HG02981 (cell line): ENCODE results near the gene TREM2.
"Not testable (repeated sequence)": the region's sequence is repeated elsewhere in the genome, so short reads cannot be mapped to it uniquely, and the experiment has no call there.

Experiments
- ATAC-seq: cut with Tn5 transposase; IDR thresholded peaks from one replicate; pipeline ENCODE4 v1.9.1; 2021; ENCODE audit warnings: mild to moderate bottlenecking, moderate library complexity; ENCODE audit not compliant: unreplicated experiment

TREM2 gene

DNA sequence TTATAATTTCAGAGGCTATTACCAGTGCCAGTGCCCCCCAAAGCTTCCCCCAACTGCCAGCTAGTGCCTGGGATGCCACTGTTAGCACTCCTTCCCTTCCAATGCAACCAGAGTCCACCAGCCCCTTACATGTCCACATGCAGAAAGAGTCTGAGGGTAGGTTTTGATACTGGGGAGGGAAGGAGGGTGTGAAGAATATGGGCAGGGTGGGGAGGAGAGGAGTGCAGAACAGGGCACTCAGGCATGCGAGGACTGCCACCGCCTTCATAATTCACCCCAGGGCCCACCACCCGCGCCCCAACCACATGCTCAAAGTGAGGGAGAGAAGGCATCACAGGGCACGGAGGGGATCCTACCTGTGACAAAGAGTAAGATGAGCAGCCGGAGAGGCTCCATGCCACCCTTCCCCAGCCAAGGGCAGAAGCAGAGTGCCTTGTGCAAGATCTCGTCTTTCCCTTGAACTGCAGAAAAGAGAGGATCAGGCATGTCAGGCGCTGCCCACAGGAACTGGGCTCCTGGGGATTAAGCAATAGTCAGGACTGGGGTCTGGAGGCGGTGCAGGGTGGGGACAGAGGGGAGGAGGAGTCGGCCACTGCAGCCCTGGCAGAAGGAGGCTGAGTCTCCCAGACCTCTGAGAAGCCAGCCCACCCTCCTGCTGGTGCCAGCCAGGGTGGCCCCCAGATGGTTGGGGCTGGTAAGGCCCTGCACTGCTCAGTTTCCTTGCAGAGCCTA is at the start of gene TREM2:
TREM2 (minus strand) TSS at position 430 of the 732 bp plus-strand sequence; CDS start at position 396, 34 bp downstream.
- no peak for ATAC-seq

GRCh38 chr6:41209547-41210320 is 46.8 kb upstream of the TREM2 start:
- ATAC-seq: no peak

- no peak for ATAC-seq
Measured at GRCh38 chr6:41208439-41209106, 45.7 kb upstream of the TREM2 start.

GRCh38 chr6:41204156-41204555 is 41.2 kb upstream of the TREM2 start:
- no peak for ATAC-seq

GRCh38 chr6:41201764-41202173 is 38.9 kb upstream of the TREM2 start:
- ATAC-seq: no peak

GRCh38 chr6:41200901-41201763 is 38.2 kb upstream of the TREM2 start, which contains the start of gene TREML2:
TSS of gene TREML2 (minus strand) at chr6:41201149. CDS start at chr6:41201008, 141 bp downstream.
- peak; percentile 32 for ATAC-seq

- peak; percentile 34 for ATAC-seq
Measured at GRCh38 chr6:41200296-41200900, 37.5 kb upstream of the TREM2 start.

DNA sequence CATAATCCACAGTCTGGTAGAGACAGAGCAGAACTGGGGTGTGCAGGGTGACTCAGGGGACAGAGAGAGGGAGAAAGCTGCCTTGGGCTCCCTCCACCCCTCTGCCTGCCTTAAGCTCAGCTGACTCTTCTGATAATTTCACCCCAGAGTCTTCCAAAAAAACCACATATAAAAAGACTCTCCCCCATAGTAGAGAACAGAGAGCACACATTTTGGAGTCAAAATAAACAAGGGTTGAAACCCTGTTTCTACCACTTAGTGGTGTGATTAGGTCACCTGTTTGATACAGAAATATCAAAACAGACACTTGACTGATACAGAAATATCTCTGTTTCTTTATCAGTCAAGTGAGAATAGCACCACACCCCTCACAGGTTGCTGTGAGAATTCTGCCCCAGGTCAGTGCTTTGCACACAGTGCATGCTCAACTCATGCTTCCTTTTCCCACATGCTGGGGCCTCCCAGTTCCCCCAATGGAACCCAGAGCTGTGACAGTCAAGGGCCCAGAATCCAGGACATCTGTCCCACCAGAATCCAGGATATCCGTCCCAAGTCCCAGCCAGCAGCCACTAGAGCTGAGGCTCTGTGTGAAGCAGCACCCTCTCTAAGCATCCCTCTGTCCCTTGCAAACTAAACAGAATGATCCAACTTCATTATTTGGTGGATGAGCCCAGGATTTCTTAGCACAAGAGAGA is 36.8 kb upstream of the TREM2 start:
- peak; percentile 35 for ATAC-seq

DNA sequence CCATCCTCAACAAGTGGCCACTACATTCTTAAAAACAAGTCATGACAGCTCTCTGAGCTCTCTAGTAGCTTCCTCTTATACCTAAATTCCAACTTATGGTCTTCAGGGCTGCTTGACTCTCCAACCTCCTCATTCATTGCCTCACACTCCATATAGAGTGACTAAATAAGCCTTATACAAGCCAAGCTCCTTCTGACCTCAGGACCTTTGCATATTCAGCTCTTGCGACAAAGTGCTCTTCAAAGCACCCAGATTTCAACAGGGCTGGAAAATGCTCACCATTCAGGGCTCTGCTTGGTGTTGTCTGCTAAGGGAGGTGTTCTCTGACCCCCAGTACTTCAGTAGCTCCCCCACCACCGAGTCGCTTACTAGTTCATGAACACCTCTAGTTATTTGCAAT is 34.3 kb upstream of the TREM2 start:
- ATAC-seq: no peak

- no peak for ATAC-seq
Measured at GRCh38 chr6:41194386-41194785, 31.5 kb upstream of the TREM2 start.

- ATAC-seq: no peak
Measured at GRCh38 chr6:41193884-41194283, 31.0 kb upstream of the TREM2 start.

GRCh38 chr6:41193171-41193734 is 30.3 kb upstream of the TREM2 start:
- no peak for ATAC-seq

- no peak for ATAC-seq
Measured at GRCh38 chr6:41191569-41191968, 28.7 kb upstream of the TREM2 start.

DNA sequence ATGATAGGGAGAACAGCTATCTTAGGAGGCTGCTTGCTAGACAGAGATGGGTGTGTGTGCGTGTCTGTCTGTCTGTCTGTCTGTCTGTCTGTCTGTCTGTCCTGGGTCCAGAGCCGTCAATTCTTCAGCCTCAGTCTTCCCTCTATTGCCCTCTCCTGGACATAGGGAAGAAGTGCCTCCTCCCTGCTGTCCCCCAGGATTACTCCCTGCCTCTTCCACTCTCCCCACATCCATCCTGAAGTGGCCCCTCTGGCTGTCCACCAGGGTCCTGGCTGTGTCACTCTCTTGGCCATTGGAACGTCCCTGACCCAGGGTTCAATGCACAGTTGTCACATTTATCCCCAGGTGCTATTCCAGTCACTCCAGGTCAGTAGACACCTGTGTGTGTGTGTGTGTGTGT is 27.9 kb upstream of the TREM2 start:
- ATAC-seq: no peak

- ATAC-seq: no peak
Measured at GRCh38 chr6:41189967-41190366, 27.1 kb upstream of the TREM2 start.

GRCh38 chr6:41189046-41189445 is 26.1 kb upstream of the TREM2 start:
- ATAC-seq: not testable (repeated sequence)

DNA sequence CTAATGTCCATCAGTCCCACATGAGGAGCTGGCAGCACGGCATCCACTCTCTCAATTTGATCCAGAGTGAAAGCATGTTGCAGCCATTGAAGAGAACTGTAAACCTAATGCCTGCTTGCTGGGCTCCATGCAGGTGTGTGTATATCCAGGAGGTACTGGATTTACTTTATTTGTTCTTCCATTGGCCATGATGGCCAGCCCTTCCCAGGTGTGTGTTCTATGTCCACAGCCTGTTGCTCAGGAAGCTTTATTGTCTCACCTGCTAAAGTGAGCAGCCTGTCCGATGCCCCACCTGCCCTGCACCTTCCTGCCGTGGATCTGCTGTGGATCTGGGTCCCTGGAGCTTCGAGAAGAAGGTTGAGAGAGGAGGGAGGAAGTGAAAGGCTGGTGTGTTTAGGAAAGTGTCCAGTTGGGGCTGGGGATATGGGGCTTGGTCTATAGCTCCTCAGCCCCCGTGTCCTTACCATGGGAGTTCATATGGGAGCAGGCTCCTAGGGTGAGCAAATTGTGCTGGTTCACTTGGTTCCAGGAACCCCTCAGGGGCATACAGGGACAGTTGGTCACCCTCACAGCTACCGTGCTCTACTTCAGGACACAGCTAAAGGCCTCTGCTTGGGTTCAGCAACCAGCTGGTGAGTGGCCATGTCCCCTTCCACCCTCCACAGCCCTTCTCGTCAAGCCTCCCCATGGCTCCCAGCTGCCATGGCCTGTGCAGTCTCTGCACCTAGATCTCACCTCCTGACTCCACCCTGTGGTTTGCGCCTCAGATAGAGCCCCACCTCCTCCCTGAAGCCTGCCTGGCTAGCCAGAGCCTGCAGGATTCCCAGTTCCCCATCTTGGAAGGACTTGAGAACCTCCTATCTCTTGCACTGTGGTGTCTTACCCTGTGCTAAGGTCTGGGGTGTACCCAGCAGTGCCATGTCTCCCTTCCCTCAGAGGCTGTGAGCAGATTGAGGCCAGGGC is 25.3 kb upstream of the TREM2 start:
- ATAC-seq: no peak

- ATAC-seq: no peak
Measured at GRCh38 chr6:41186031-41186562, 23.2 kb upstream of the TREM2 start.
